Measurements from ENCODE around the gene PLA2G2C.

- TF ChIP-seq ZNF558 (tag by site-specific recombination; IDR thresholded peaks at IDR 0.05) (no peak), BCL6B (tag by site-specific recombination; IDR thresholded peaks at IDR 0.05) (no peak), ZNF280D (tag by site-specific recombination; IDR thresholded peaks at IDR 0.05) (no peak)
Measured at GRCh38 chr1:20149601-20150325, 36.6 kb downstream of the PLA2G2C start.

Data from HEK293 (cell line).